Myocyte (in vitro differentiated cells): ENCODE results near the gene DNAH3. TPM values are rescaled to one million over a fixed set of nuclear protein-coding genes. Genes with fewer than 3 reads are reported as not detected.
"Not testable (repeated sequence)": the region's sequence is repeated elsewhere in the genome, so short reads cannot be mapped to it uniquely, and the experiment has no call there.

ENCODE experiments used
- DNase-seq: peaks from one replicate; pipeline ENCODE4 v3.0.0-alpha.2; 2012; ENCODE audit warnings: low read depth
- total RNA-seq: library from RNA; depleted of rRNA; stranded (reverse); fragments of >200 nt; gene quantifications from 2 replicates; pipeline ENCODE4 v1.2.3, GENCODE V29; 2014

DNAH3 gene
- total RNA-seq, 1 donor from 2014 or later = 0.03 TPM

DNA sequence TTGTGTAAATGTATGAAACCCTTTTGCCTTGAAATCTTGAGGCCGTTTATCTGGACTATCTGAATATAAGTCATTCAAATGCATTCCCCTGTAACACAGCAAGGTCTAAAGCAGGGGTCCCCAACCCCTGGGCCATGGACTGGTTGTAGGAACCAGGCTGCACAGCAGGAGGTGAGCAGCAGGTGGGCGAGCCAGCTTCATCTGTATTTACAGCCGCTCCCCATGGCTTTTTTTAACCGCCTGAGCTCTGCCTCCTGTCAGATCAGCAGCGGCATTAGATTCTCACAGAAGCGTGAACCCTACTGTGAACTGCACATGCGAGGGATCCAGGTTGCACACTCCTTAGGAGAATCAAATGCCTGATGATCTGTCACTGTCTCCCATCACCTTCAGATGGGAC lies 24.1 kb downstream of the DNAH3 start:
- DNase-seq = no peak

DNA sequence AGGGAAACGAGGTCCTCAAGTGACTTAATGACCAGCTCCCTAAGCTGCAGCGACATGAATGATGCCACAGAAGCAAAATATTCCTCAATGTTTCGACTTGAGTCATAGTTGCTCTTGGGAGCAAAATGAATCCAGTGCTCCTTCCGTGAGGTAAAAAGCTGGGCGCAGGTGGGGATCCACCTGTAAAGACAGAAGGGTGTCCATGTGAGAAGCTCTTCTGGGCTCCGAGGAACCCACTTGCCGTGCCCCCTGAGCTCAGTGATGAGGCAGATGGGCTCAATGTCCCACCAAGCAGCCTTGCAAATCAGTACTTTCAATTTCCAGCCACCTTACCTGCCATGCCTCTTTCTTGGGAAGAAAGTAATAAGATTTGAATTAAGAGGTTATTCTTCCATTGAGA lies 25.5 kb downstream of the DNAH3 start:
- DNase-seq = no peak

- DNase-seq = no peak
Measured at GRCh38 chr16:21120976-21121520, 29.6 kb downstream of the DNAH3 start.

GRCh38 chr16:21117567-21117966 lies 33.1 kb downstream of the DNAH3 start:
- DNase-seq = no peak

- DNase-seq = peak; percentile 5
Measured at GRCh38 chr16:21116148-21116693, 34.4 kb downstream of the DNAH3 start.

DNA sequence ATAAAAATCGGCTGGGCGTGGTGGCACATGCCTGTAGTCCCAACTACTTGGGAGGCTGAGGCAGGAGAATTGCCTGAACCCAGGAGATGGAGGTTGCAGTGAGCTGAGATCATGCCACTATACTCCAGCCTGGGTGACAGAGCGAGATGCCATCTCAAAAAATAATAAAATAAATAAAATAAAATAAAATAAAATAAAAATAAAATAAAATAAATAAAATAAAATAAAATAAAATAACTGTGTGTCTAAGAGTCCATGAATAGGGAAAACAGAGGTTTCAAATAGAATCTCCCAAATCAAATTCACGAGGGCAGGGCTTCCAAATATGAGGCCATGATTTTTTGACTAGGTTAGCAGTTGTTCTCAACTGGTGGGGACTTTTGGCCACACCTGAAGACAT lies 35.1 kb downstream of the DNAH3 start:
- DNase-seq = not testable (repeated sequence)

DNA sequence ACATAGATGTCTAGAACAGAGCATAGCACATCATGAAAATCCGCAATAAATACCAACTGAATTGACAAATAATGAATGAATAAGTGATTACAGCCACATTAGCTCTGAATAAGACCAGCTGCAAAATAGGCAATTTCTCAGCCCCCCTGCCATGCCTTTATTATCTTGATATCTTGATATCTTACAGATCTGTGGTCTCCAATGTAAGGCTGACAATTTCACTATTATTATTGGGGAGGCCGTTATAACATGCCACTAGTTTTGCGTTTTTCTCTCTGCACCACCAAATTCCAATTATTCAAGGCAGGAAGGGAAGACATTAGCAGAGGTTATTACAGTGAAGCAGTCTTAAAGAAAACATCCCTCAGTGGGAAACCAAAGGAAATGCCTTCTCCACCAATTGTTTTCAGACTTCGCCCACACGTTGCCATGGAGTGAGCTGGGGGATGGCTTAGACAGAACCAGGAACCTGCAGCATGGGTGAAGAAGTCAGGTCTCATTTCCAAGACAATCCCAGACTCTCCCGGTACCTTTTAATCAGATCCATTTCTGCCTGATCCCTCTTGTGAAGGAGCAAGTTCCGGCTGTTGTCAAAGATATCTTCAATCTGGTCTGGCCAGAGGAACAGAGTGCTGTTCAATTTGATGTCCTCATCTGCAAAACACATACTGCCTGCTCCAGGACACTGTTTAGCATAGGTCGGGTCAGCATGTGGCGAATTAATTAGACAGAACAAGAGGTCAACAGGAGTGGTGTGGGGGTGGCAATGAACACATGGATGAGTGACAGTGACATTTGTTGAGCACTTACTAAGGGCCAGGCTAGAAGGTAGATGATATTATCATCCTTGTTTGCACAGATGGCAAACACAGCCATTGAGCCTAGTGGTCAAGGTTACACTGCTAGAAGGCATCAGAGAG lies 46.4 kb downstream of the DNAH3 start:
- peak; percentile 57 for DNase-seq

GRCh38 chr16:21101631-21102420 lies 48.8 kb downstream of the DNAH3 start:
- DNase-seq = peak; percentile 14

DNA sequence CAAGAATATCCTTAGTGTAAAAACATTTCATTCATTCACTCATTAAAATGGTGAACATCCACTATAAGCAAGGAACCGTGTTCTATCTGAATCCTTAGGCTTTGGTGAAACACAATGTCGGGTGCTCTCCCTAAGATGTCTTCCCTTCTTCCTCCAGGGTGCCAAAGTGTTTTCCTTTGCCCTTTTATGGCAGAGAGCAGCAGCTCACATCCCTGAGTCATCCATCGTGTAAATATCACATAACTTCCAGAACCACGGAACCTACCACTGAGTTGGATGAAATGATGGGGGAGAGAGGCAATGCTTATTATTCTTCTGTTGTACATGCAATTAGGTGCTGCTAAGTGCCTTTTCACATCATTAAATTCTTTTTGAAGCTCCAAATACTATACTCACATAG lies 50.2 kb downstream of the DNAH3 start:
- peak; percentile 74 for DNase-seq

GRCh38 chr16:21097151-21097550 lies 53.5 kb downstream of the DNAH3 start:
- DNase-seq = peak; percentile 70

- not testable (repeated sequence) for DNase-seq
Measured at GRCh38 chr16:21094719-21095118, 55.9 kb downstream of the DNAH3 start.

DNA sequence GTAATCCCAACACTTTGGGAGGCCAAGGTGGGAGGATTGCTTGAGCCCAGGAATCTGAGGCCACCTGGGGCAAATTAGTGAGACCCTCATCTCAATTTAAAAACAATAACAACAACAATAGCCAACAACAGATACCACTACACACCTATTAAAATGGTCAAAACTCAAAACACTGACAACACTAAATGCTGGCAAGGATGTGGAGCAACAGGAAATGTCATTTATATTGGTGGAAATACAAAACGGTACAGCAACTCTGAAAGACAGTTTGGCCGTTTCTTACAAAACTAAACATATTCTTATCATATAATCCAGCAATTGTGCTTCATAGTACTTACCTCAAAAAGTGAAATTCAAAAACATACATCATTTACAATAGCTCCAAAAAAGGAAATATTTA lies 57.7 kb downstream of the DNAH3 start:
- DNase-seq = no peak

DNA sequence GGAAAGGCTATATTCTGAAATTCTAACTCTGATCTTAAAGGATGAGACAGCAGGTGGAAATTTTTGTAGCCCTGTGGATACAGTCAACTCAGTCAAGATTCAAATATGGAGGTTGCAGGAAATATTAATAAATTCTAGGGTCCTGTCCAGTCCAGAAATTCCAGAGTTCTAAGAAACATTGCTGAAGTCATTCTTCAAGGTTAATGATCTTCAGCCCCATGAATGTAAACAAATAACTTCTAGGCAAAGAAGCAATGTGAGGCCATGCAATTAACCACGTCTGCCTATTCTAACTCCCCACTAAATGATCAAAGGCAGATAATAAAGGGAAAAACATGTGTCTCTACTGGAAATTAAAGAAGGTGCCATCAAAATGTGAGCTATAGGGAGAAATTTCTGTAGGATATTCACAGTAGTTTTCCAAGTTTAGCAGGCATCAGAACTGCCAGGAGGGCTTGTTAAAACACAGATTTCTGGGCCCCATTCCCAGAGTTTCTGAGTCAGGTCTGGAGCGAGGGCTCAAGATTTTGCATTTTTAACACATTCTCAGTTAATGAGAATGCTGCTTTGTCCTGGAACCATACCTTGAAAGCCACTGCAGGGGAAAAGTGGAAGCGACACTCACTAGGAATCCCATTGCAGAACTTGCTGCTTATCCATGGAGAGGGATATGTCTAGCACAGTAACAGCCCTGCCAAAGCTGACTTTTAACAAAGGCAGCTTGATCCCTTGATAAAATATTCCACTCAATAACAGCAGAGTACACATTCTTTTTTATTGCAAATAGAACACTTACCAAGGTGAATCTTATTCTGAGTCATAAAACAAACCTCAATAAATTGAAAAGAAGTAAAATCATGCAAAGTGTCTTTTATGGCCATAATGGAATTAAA lies 61.8 kb downstream of the DNAH3 start:
- DNase-seq = no peak

- no peak for DNase-seq
Measured at GRCh38 chr16:21088143-21088542, 62.5 kb downstream of the DNAH3 start.

DNA sequence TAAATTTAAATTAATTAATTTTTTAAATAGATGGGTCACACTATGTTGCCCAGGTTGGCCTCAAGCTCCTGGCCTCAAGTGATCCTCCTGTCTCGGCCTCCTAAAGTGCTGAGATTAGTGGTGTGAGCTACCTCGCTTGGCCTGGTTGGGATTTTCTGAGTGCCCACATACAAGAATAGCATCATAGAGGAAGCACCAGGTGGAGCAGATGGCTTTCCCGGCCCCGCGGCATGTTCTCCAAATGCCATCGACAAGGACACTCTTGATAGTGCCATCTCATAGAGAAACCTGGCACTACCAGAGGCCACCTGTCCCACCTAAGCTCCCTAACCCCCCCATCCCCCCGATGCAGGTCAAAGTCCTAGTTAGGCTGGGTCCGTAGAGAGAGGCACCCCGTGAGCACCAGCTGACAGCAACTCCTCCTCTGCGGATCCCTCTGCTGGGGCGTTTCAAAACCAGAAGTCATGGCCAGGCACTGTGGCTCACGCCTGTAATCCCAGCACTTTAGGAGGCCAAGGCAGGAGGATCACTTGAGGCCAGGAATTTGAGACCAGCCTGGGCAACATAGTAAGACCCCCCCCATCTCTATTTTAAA lies 65.9 kb downstream of the DNAH3 start:
- DNase-seq = no peak

- DNase-seq = peak; percentile 73
Measured at GRCh38 chr16:21083729-21084268, 66.8 kb downstream of the DNAH3 start.

DNA sequence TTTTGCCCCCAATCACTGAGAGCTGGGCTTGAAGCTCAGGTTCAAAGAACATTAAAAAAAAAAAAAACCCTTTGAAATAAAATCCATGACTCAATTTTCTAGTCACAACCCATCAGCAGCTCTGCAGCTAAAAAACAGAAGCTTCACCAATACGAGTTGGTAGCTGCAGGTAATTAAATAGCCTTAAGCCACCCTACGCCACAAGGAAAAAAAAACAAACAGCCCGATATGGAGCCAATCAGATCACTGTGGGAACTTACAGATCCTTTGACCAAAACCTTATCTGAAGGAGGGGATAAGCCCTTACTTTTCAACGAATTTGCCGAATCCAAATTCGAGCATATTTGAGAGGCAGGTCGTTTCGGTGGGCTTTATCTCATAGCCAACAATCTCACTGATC lies 69.3 kb downstream of the DNAH3 start:
- no peak for DNase-seq

- DNase-seq = no peak
Measured at GRCh38 chr16:21078563-21078962, 72.1 kb downstream of the DNAH3 start.

DNA sequence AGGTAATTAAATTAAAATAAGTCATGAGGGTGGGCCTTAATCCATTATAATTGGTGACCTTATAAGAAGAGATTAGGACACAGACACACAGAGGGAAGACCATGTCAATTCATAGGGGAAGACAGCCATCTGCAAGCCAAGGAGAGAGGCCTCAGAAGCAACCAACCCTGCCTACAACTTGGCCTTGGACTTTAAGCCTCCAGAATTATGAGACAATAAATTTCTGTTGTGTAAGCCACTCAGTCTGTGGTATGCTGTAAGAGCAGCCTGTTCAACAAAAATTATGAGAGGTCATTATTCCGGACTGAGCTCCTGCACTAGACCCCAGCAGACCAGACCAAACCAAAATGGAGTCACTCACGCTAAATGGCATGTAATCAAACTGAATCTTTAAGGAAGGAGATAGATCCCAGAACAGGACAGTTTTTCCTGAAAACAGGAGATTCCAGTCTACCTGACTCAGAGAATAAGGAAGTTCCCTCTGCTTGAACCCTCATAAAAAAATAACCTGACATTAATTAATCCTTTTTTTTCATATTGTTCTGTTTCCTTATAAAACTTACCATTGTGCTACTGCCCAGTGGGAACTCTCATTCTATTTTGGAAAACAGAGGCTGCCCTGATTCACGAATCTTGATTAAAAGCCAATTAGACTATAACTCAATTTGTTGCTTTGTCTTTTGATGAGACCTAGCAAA lies 74.3 kb downstream of the DNAH3 start:
- DNase-seq = no peak
